GM23338 (cell line): Measurements from ENCODE around the gene FES. TPM values are rescaled to one million over a fixed set of nuclear protein-coding genes. Genes with fewer than 3 reads are reported as not detected.

Experiments
- ATAC-seq: fragments of 200-7000 bp; cut with Tn5 transposase; 3 replicates; pipeline ENCODE4 v1.9.1; 2020
- DNase-seq: peaks from one replicate; pipeline ENCODE4 v3.0.0-alpha.2; 2015; ENCODE audit warnings: low spot score
- H2AFZ ChIP-seq: fragments of 200-600 bp; sonication (generic); 2 replicates; pipeline ENCODE4 v1.8.0; 2016; ENCODE audit warnings: antibody characterized with exemption, mild to moderate bottlenecking, moderate library complexity
- H3F3A ChIP-seq: fragments of 200-600 bp; sonication (generic); replicated peaks from 2 replicates; pipeline ENCODE4 v1.8.0; 2017; ENCODE audit warnings: antibody characterized with exemption, mixed run types, low read depth
- H3K27ac ChIP-seq: fragments of 200-600 bp; sonication (generic); 2 replicates; pipeline ENCODE4 v1.6.1; 2016; ENCODE audit warnings: low read depth
- H3K27me3 ChIP-seq: fragments of 200-600 bp; sonication (generic); 2 replicates; pipeline ENCODE4 v1.8.0; 2016; ENCODE audit warnings: mild to moderate bottlenecking, mixed run types, moderate library complexity; ENCODE audit not compliant: insufficient read depth
- H3K36me3 ChIP-seq: fragments of 200-600 bp; sonication (generic); 2 replicates; pipeline ENCODE4 v1.8.0; 2016; ENCODE audit warnings: mild to moderate bottlenecking; ENCODE audit not compliant: insufficient read depth
- H3K4me1 ChIP-seq: fragments of 200-600 bp; sonication (generic); 2 replicates; pipeline ENCODE4 v1.8.0; 2016; ENCODE audit warnings: mild to moderate bottlenecking, moderate library complexity; ENCODE audit not compliant: insufficient read depth
- H3K4me2 ChIP-seq: fragments of 200-600 bp; sonication (generic); 2 replicates; pipeline ENCODE4 v1.7.1; 2017; ENCODE audit warnings: mixed run types
- H3K4me3 ChIP-seq: fragments of 200-600 bp; sonication (generic); 2 replicates; pipeline ENCODE4 v1.6.1; 2016; ENCODE audit warnings: mixed run types
- H3K79me2 ChIP-seq: fragments of 200-600 bp; sonication (generic); replicated peaks from 2 replicates; pipeline ENCODE4 v1.8.0; 2017; ENCODE audit warnings: mild to moderate bottlenecking; ENCODE audit not compliant: insufficient read depth
- H3K9me2 ChIP-seq: fragments of 200-600 bp; sonication (generic); 2 replicates; pipeline ENCODE4 v1.8.0; 2017; ENCODE audit not compliant: insufficient read depth
- H4K20me1 ChIP-seq: fragments of 200-600 bp; sonication (generic); replicated peaks from 2 replicates; pipeline ENCODE4 v1.8.0; 2017; ENCODE audit warnings: mild to moderate bottlenecking; ENCODE audit not compliant: insufficient read depth
- H3K27ac Mint-ChIP-seq: 2 replicates; pipeline ENCODE4 v1.8.0; 2020; ENCODE audit warnings: inconsistent platforms, mild to moderate bottlenecking, moderate library complexity, mixed read lengths
- H3K27me3 Mint-ChIP-seq: 3 replicates; pipeline ENCODE4 v1.8.0; 2022; ENCODE audit warnings: low read depth, mild to moderate bottlenecking, moderate library complexity, mixed read lengths, inconsistent platforms; ENCODE audit not compliant: insufficient read depth, poor library complexity
- H3K36me3 Mint-ChIP-seq: 3 replicates; pipeline ENCODE4 v1.8.0; 2021; ENCODE audit warnings: low read depth, mild to moderate bottlenecking, inconsistent platforms, moderate library complexity, mixed read lengths
- H3K4me1 Mint-ChIP-seq: 3 replicates; pipeline ENCODE4 v1.8.0; 2020; ENCODE audit warnings: mild to moderate bottlenecking, inconsistent platforms, mixed read lengths
- H3K4me3 Mint-ChIP-seq: 3 replicates; pipeline ENCODE4 v1.8.0; 2021; ENCODE audit warnings: moderate library complexity, mild to moderate bottlenecking, inconsistent platforms, mixed read lengths
- H3K9me3 Mint-ChIP-seq: 3 replicates; pipeline ENCODE4 v1.8.0; 2020; ENCODE audit warnings: moderate library complexity, mild to moderate bottlenecking, inconsistent platforms, mixed read lengths
- CREB1 ChIP-seq: fragments of 250-450 bp; sonication (Bioruptor Pico); IDR thresholded peaks from 2 replicates; pipeline ENCODE4 v1.5.0; 2020; ENCODE audit warnings: low read depth, mild to moderate bottlenecking, moderate library complexity
- EZH2 ChIP-seq: fragments of 200-600 bp; sonication (generic); IDR thresholded peaks from one replicate; pipeline ENCODE4 v1.8.0; 2017; ENCODE audit warnings: antibody characterized with exemption, mild to moderate bottlenecking, low read depth; ENCODE audit not compliant: unreplicated experiment
- EZH2phosphoT487 ChIP-seq: fragments of 200-600 bp; sonication (generic); IDR thresholded peaks from one replicate; pipeline ENCODE4 v1.8.1; 2018; ENCODE audit warnings: antibody characterized with exemption; ENCODE audit not compliant: unreplicated experiment
- STAT1 ChIP-seq: IDR thresholded peaks from one replicate; pipeline ENCODE4 v1.6.1; 2016; ENCODE audit warnings: antibody characterized with exemption; ENCODE audit not compliant: unreplicated experiment
- ZNF462 ChIP-seq: fragments of 250-450 bp; sonication (Bioruptor Pico); IDR thresholded peaks from 2 replicates; pipeline ENCODE4 v1.5.0; 2020; ENCODE audit warnings: mild to moderate bottlenecking, moderate library complexity
- polyA plus RNA-seq: library from polyadenylated mRNA; unstranded; fragments of >200 nt; fragmentation: Nextera tagmentation; extraction: Ambion mirVana; gene quantifications from 2 replicates; pipeline ENCODE4 v1.2.1, GENCODE V29; 2016
- total RNA-seq: library from RNA; depleted of rRNA; stranded (reverse); fragments of >200 nt; shearing (Covaris generic); gene quantifications from 2 replicates; pipeline ENCODE4 v1.2.3, GENCODE V29; 2014
- TF ChIP-seq, protein P1 (sequence below), 2 experiments: fragments of 200-600 bp in 1 of 2; sonication (generic) in 1 of 2; conservative IDR thresholded peaks; 2 replicates each; pipeline versions ENCODE4 v1.5.1 to v1.6.1; 2016 to 2017; ENCODE audit warnings: antibody characterized with exemption in 2 of 2, low read depth in 2 of 2, mild to moderate bottlenecking in 2 of 2, moderate library complexity in 1 of 2
- TF ChIP-seq, protein P2 (sequence below): IDR thresholded peaks from 2 replicates; pipeline ENCODE4 v1.6.1; 2016; ENCODE audit warnings: antibody characterized with exemption

Gene FES
- total and polyA plus RNA-seq, 2 experiments from 2014 or later: 2.7 to 14.4 TPM

DNA sequence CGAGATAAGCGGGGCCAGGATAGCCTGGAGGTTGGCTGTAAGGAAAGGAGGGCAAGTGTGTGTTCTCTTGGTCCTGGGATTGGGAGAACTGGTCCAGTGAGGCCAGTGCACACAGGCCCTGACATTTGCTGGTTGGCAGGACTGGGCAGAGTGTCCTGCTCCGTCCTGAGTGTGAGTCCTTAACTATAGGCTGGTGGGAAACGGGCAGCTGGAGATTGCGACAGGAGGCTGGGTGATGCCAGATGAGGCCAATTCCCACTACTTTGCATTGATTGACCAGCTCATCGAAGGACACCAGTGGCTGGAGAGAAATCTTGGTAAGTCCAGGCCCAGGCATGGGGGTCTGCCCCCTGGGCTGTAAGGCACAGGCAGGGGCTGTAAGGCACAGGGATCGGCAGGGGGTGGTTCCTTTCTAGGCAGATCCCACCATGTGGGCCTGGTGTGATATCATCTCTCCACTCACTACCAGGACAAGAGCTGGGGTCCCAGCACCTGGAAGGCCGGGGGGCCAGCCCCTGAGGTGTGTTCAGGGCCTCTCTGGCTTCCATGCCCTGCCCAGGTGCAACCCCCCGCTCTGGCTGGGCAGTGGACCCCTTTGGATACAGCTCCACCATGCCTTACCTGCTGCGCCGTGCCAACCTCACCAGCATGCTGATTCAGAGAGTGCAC is 22.0 kb downstream of the FES start:
- H3K36me3 Mint-ChIP-seq: peaks cover 11% of the 10 kb centered on the region
- Histone ChIP-seq H3K36me3 (no peaks in the 10 kb centered on the region), H3F3A (peaks cover 15% of the 10 kb centered on the region), H3K27me3 (peaks cover 20% of the 10 kb centered on the region), H3K4me2 (no peak overlapping the region), H3K4me1 (peaks cover 18% of the 10 kb centered on the region), H3K4me3 (no peak overlapping the region), H4K20me1 (no peaks in the 10 kb centered on the region), H3K27ac (no peak overlapping the region), H2AFZ (no peak overlapping the region), H3K9me2 (no peaks in the 10 kb centered on the region), H3K79me2 (no peaks in the 10 kb centered on the region)
- ATAC-seq (no peak), DNase-seq (no peak)
- peaks cover 11% of the 10 kb centered on the region for H3K4me1 Mint-ChIP-seq
- H3K27ac Mint-ChIP-seq: no peak overlapping the region; the same call in 1 of the 2 replicates
- H3K27me3 Mint-ChIP-seq: peaks cover 21% of the 10 kb centered on the region
- H3K4me3 Mint-ChIP-seq: no peak overlapping the region
- TF ChIP-seq EZH2phosphoT487 (no peak), STAT1 (no peak), ZNF462 (CRISPR knock-in tag) (no peak), EZH2 (no peak), CREB1 (CRISPR knock-in tag) (no peak)
- TF ChIP-seq, protein P1, sequence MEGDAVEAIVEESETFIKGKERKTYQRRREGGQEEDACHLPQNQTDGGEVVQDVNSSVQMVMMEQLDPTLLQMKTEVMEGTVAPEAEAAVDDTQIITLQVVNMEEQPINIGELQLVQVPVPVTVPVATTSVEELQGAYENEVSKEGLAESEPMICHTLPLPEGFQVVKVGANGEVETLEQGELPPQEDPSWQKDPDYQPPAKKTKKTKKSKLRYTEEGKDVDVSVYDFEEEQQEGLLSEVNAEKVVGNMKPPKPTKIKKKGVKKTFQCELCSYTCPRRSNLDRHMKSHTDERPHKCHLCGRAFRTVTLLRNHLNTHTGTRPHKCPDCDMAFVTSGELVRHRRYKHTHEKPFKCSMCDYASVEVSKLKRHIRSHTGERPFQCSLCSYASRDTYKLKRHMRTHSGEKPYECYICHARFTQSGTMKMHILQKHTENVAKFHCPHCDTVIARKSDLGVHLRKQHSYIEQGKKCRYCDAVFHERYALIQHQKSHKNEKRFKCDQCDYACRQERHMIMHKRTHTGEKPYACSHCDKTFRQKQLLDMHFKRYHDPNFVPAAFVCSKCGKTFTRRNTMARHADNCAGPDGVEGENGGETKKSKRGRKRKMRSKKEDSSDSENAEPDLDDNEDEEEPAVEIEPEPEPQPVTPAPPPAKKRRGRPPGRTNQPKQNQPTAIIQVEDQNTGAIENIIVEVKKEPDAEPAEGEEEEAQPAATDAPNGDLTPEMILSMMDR (conservative IDR thresholded peaks at IDR 0.05; ENCODE audit: low read depth in 2 of 2): no peak
- TF ChIP-seq, protein P2, sequence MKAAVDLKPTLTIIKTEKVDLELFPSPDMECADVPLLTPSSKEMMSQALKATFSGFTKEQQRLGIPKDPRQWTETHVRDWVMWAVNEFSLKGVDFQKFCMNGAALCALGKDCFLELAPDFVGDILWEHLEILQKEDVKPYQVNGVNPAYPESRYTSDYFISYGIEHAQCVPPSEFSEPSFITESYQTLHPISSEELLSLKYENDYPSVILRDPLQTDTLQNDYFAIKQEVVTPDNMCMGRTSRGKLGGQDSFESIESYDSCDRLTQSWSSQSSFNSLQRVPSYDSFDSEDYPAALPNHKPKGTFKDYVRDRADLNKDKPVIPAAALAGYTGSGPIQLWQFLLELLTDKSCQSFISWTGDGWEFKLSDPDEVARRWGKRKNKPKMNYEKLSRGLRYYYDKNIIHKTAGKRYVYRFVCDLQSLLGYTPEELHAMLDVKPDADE: no peak
- H3K9me3 Mint-ChIP-seq: no peaks in the 10 kb centered on the region; the same call in 2 of the 3 replicates
